GM23338 (cell line): Measurements from ENCODE around the gene SPON2. TPM values are rescaled to one million over a fixed set of nuclear protein-coding genes. Genes with fewer than 3 reads are reported as not detected.

Source experiments
- ATAC-seq: fragments of 200-7000 bp; cut with Tn5 transposase; 3 replicates; pipeline ENCODE4 v1.9.1; 2020
- DNase-seq: peaks from one replicate; pipeline ENCODE4 v3.0.0-alpha.2; 2015; ENCODE audit warnings: low spot score
- H2AFZ ChIP-seq: fragments of 200-600 bp; sonication (generic); 2 replicates; pipeline ENCODE4 v1.8.0; 2016; ENCODE audit warnings: antibody characterized with exemption, mild to moderate bottlenecking, moderate library complexity
- H3F3A ChIP-seq: fragments of 200-600 bp; sonication (generic); replicated peaks from 2 replicates; pipeline ENCODE4 v1.8.0; 2017; ENCODE audit warnings: antibody characterized with exemption, mixed run types, low read depth
- H3K27ac ChIP-seq: fragments of 200-600 bp; sonication (generic); 2 replicates; pipeline ENCODE4 v1.6.1; 2016; ENCODE audit warnings: low read depth
- H3K27me3 ChIP-seq: fragments of 200-600 bp; sonication (generic); 2 replicates; pipeline ENCODE4 v1.8.0; 2016; ENCODE audit warnings: mild to moderate bottlenecking, mixed run types, moderate library complexity; ENCODE audit not compliant: insufficient read depth
- H3K36me3 ChIP-seq: fragments of 200-600 bp; sonication (generic); 2 replicates; pipeline ENCODE4 v1.8.0; 2016; ENCODE audit warnings: mild to moderate bottlenecking; ENCODE audit not compliant: insufficient read depth
- H3K4me1 ChIP-seq: fragments of 200-600 bp; sonication (generic); 2 replicates; pipeline ENCODE4 v1.8.0; 2016; ENCODE audit warnings: mild to moderate bottlenecking, moderate library complexity; ENCODE audit not compliant: insufficient read depth
- H3K4me2 ChIP-seq: fragments of 200-600 bp; sonication (generic); 2 replicates; pipeline ENCODE4 v1.7.1; 2017; ENCODE audit warnings: mixed run types
- H3K4me3 ChIP-seq: fragments of 200-600 bp; sonication (generic); 2 replicates; pipeline ENCODE4 v1.6.1; 2016; ENCODE audit warnings: mixed run types
- H3K79me2 ChIP-seq: fragments of 200-600 bp; sonication (generic); replicated peaks from 2 replicates; pipeline ENCODE4 v1.8.0; 2017; ENCODE audit warnings: mild to moderate bottlenecking; ENCODE audit not compliant: insufficient read depth
- H3K9me2 ChIP-seq: fragments of 200-600 bp; sonication (generic); 2 replicates; pipeline ENCODE4 v1.8.0; 2017; ENCODE audit not compliant: insufficient read depth
- H4K20me1 ChIP-seq: fragments of 200-600 bp; sonication (generic); replicated peaks from 2 replicates; pipeline ENCODE4 v1.8.0; 2017; ENCODE audit warnings: mild to moderate bottlenecking; ENCODE audit not compliant: insufficient read depth
- H3K27ac Mint-ChIP-seq: 2 replicates; pipeline ENCODE4 v1.8.0; 2020; ENCODE audit warnings: inconsistent platforms, mild to moderate bottlenecking, moderate library complexity, mixed read lengths
- H3K27me3 Mint-ChIP-seq: 3 replicates; pipeline ENCODE4 v1.8.0; 2022; ENCODE audit warnings: low read depth, mild to moderate bottlenecking, moderate library complexity, mixed read lengths, inconsistent platforms; ENCODE audit not compliant: insufficient read depth, poor library complexity
- H3K36me3 Mint-ChIP-seq: 3 replicates; pipeline ENCODE4 v1.8.0; 2021; ENCODE audit warnings: low read depth, mild to moderate bottlenecking, inconsistent platforms, moderate library complexity, mixed read lengths
- H3K4me1 Mint-ChIP-seq: 3 replicates; pipeline ENCODE4 v1.8.0; 2020; ENCODE audit warnings: mild to moderate bottlenecking, inconsistent platforms, mixed read lengths
- H3K4me3 Mint-ChIP-seq: 3 replicates; pipeline ENCODE4 v1.8.0; 2021; ENCODE audit warnings: moderate library complexity, mild to moderate bottlenecking, inconsistent platforms, mixed read lengths
- H3K9me3 Mint-ChIP-seq: 3 replicates; pipeline ENCODE4 v1.8.0; 2020; ENCODE audit warnings: moderate library complexity, mild to moderate bottlenecking, inconsistent platforms, mixed read lengths
- CREB1 ChIP-seq: fragments of 250-450 bp; sonication (Bioruptor Pico); IDR thresholded peaks from 2 replicates; pipeline ENCODE4 v1.5.0; 2020; ENCODE audit warnings: low read depth, mild to moderate bottlenecking, moderate library complexity
- EZH2 ChIP-seq: fragments of 200-600 bp; sonication (generic); IDR thresholded peaks from one replicate; pipeline ENCODE4 v1.8.0; 2017; ENCODE audit warnings: antibody characterized with exemption, mild to moderate bottlenecking, low read depth; ENCODE audit not compliant: unreplicated experiment
- EZH2phosphoT487 ChIP-seq: fragments of 200-600 bp; sonication (generic); IDR thresholded peaks from one replicate; pipeline ENCODE4 v1.8.1; 2018; ENCODE audit warnings: antibody characterized with exemption; ENCODE audit not compliant: unreplicated experiment
- JUNB ChIP-seq: IDR thresholded peaks from one replicate; pipeline ENCODE4 v1.6.1; 2016; ENCODE audit warnings: antibody characterized with exemption; ENCODE audit not compliant: unreplicated experiment
- NANOG ChIP-seq: IDR thresholded peaks from 2 replicates; pipeline ENCODE4 v1.6.1; 2016; ENCODE audit warnings: antibody characterized with exemption, borderline replicate concordance
- POLR2AphosphoS5 ChIP-seq: IDR thresholded peaks from 2 replicates; pipeline ENCODE4 v1.6.1; 2016; ENCODE audit warnings: antibody characterized with exemption, low read depth
- STAT1 ChIP-seq: IDR thresholded peaks from one replicate; pipeline ENCODE4 v1.6.1; 2016; ENCODE audit warnings: antibody characterized with exemption; ENCODE audit not compliant: unreplicated experiment
- ZNF114 ChIP-seq: fragments of 250-450 bp; sonication (Bioruptor Pico); IDR thresholded peaks from 2 replicates; pipeline ENCODE4 v1.5.0; 2020; ENCODE audit warnings: mild to moderate bottlenecking, moderate library complexity
- ZNF331 ChIP-seq: fragments of 250-450 bp; sonication (Bioruptor Pico); IDR thresholded peaks from 2 replicates; pipeline ENCODE4 v1.5.0; 2020; ENCODE audit warnings: low read depth, mild to moderate bottlenecking, moderate library complexity
- polyA plus RNA-seq: library from polyadenylated mRNA; unstranded; fragments of >200 nt; fragmentation: Nextera tagmentation; extraction: Ambion mirVana; gene quantifications from 2 replicates; pipeline ENCODE4 v1.2.1, GENCODE V29; 2016
- total RNA-seq: library from RNA; depleted of rRNA; stranded (reverse); fragments of >200 nt; shearing (Covaris generic); gene quantifications from 2 replicates; pipeline ENCODE4 v1.2.3, GENCODE V29; 2014
- TF ChIP-seq, protein P1 (sequence below): IDR thresholded peaks from 2 replicates; pipeline ENCODE4 v1.6.1; 2016; ENCODE audit warnings: antibody characterized with exemption
- TF ChIP-seq, protein P2 (sequence below), 2 experiments: fragments of 200-600 bp in 1 of 2; sonication (generic) in 1 of 2; conservative IDR thresholded peaks; 2 replicates each; pipeline versions ENCODE4 v1.5.1 to v1.6.1; 2016 to 2017; ENCODE audit warnings: antibody characterized with exemption in 2 of 2, low read depth in 2 of 2, mild to moderate bottlenecking in 2 of 2, moderate library complexity in 1 of 2
- TF ChIP-seq, protein P3 (sequence below): fragments of 250-450 bp; sonication (Bioruptor Pico); IDR thresholded peaks from 2 replicates; pipeline ENCODE4 v1.5.0; 2020; ENCODE audit warnings: mild to moderate bottlenecking, moderate library complexity
- TF ChIP-seq, protein P4 (sequence below): IDR thresholded peaks from one replicate; pipeline ENCODE4 v1.6.1; 2018; ENCODE audit warnings: antibody characterized with exemption; ENCODE audit not compliant: unreplicated experiment

Gene SPON2
- total and polyA plus RNA-seq, 2 experiments from 2014 or later = 2.1 to 2.4 TPM

DNA sequence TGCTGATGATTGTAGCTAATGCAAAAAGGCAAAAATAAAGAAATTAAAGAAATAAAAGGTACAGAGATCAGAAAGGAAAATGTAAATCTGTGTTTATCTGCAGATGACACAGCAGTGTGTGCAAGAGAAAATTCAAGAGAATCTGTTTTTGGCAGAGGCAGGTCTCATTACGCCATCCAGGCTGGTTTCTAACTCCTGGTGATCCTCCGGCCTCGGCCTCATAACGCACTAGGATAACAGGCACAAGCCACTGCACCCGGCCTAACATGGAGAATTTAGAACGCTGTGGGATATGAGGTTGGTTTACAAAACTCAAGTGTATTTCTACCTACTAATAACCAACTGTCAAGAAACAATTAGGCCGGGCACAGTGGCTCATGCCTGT is 47.2 kb upstream of the SPON2 start:
- Mint-ChIP-seq H3K4me1 (no peaks in the 10 kb centered on the region; the same call in 2 of the 3 replicates), H3K27me3 (peaks cover 10% of the 10 kb centered on the region), H3K27ac (no peak overlapping the region), H3K4me3 (no peak overlapping the region), H3K9me3 (no peaks in the 10 kb centered on the region), H3K36me3 (peaks cover 42% of the 10 kb centered on the region)
- no peak for ATAC-seq
- Histone ChIP-seq H4K20me1 (peaks cover 8% of the 10 kb centered on the region; the same call in 1 of the 2 replicates), H3K9me2 (no peaks in the 10 kb centered on the region), H3F3A (no peaks in the 10 kb centered on the region), H3K4me3 (no peak overlapping the region), H3K27me3 (no peaks in the 10 kb centered on the region), H3K36me3 (peaks cover 6% of the 10 kb centered on the region), H3K4me2 (no peak overlapping the region), H3K27ac (no peak overlapping the region), H3K79me2 (no peaks in the 10 kb centered on the region; the same call in 1 of the 2 replicates), H3K4me1 (no peaks in the 10 kb centered on the region), H2AFZ (no peak overlapping the region)
- DNase-seq = no peak
- TF ChIP-seq JUNB (no peak), EZH2 (no peak), ZNF331 (CRISPR knock-in tag) (no peak), ZNF114 (CRISPR knock-in tag) (no peak), CREB1 (CRISPR knock-in tag) (no peak), EZH2phosphoT487 (no peak), STAT1 (no peak), NANOG (no peak), POLR2AphosphoS5 (no peak)
- TF ChIP-seq, protein P1, sequence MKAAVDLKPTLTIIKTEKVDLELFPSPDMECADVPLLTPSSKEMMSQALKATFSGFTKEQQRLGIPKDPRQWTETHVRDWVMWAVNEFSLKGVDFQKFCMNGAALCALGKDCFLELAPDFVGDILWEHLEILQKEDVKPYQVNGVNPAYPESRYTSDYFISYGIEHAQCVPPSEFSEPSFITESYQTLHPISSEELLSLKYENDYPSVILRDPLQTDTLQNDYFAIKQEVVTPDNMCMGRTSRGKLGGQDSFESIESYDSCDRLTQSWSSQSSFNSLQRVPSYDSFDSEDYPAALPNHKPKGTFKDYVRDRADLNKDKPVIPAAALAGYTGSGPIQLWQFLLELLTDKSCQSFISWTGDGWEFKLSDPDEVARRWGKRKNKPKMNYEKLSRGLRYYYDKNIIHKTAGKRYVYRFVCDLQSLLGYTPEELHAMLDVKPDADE = no peak
- TF ChIP-seq, protein P2, sequence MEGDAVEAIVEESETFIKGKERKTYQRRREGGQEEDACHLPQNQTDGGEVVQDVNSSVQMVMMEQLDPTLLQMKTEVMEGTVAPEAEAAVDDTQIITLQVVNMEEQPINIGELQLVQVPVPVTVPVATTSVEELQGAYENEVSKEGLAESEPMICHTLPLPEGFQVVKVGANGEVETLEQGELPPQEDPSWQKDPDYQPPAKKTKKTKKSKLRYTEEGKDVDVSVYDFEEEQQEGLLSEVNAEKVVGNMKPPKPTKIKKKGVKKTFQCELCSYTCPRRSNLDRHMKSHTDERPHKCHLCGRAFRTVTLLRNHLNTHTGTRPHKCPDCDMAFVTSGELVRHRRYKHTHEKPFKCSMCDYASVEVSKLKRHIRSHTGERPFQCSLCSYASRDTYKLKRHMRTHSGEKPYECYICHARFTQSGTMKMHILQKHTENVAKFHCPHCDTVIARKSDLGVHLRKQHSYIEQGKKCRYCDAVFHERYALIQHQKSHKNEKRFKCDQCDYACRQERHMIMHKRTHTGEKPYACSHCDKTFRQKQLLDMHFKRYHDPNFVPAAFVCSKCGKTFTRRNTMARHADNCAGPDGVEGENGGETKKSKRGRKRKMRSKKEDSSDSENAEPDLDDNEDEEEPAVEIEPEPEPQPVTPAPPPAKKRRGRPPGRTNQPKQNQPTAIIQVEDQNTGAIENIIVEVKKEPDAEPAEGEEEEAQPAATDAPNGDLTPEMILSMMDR (conservative IDR thresholded peaks at IDR 0.05; ENCODE audit: low read depth in 2 of 2) = no peak
- TF ChIP-seq, protein P3, sequence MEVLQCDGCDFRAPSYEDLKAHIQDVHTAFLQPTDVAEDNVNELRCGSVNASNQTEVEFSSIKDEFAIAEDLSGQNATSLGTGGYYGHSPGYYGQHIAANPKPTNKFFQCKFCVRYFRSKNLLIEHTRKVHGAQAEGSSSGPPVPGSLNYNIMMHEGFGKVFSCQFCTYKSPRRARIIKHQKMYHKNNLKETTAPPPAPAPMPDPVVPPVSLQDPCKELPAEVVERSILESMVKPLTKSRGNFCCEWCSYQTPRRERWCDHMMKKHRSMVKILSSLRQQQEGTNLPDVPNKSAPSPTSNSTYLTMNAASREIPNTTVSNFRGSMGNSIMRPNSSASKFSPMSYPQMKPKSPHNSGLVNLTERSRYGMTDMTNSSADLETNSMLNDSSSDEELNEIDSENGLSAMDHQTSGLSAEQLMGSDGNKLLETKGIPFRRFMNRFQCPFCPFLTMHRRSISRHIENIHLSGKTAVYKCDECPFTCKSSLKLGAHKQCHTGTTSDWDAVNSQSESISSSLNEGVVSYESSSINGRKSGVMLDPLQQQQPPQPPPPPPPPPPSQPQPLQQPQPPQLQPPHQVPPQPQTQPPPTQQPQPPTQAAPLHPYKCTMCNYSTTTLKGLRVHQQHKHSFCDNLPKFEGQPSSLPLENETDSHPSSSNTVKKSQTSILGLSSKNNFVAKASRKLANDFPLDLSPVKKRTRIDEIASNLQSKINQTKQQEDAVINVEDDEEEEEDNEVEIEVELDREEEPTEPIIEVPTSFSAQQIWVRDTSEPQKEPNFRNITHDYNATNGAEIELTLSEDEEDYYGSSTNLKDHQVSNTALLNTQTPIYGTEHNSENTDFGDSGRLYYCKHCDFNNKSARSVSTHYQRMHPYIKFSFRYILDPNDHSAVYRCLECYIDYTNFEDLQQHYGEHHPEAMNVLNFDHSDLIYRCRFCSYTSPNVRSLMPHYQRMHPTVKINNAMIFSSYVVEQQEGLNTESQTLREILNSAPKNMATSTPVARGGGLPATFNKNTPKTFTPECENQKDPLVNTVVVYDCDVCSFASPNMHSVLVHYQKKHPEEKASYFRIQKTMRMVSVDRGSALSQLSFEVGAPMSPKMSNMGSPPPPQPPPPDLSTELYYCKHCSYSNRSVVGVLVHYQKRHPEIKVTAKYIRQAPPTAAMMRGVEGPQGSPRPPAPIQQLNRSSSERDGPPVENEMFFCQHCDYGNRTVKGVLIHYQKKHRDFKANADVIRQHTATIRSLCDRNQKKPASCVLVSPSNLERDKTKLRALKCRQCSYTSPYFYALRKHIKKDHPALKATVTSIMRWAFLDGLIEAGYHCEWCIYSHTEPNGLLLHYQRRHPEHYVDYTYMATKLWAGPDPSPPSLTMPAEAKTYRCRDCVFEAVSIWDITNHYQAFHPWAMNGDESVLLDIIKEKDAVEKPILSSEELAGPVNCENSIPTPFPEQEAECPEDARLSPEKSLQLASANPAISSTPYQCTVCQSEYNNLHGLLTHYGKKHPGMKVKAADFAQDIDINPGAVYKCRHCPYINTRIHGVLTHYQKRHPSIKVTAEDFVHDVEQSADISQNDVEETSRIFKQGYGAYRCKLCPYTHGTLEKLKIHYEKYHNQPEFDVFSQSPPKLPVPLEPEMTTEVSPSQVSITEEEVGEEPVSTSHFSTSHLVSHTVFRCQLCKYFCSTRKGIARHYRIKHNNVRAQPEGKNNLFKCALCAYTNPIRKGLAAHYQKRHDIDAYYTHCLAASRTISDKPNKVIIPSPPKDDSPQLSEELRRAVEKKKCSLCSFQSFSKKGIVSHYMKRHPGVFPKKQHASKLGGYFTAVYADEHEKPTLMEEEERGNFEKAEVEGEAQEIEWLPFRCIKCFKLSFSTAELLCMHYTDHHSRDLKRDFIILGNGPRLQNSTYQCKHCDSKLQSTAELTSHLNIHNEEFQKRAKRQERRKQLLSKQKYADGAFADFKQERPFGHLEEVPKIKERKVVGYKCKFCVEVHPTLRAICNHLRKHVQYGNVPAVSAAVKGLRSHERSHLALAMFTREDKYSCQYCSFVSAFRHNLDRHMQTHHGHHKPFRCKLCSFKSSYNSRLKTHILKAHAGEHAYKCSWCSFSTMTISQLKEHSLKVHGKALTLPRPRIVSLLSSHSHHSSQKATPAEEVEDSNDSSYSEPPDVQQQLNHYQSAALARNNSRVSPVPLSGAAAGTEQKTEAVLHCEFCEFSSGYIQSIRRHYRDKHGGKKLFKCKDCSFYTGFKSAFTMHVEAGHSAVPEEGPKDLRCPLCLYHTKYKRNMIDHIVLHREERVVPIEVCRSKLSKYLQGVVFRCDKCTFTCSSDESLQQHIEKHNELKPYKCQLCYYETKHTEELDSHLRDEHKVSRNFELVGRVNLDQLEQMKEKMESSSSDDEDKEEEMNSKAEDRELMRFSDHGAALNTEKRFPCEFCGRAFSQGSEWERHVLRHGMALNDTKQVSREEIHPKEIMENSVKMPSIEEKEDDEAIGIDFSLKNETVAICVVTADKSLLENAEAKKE = no peak
- TF ChIP-seq, protein P4, sequence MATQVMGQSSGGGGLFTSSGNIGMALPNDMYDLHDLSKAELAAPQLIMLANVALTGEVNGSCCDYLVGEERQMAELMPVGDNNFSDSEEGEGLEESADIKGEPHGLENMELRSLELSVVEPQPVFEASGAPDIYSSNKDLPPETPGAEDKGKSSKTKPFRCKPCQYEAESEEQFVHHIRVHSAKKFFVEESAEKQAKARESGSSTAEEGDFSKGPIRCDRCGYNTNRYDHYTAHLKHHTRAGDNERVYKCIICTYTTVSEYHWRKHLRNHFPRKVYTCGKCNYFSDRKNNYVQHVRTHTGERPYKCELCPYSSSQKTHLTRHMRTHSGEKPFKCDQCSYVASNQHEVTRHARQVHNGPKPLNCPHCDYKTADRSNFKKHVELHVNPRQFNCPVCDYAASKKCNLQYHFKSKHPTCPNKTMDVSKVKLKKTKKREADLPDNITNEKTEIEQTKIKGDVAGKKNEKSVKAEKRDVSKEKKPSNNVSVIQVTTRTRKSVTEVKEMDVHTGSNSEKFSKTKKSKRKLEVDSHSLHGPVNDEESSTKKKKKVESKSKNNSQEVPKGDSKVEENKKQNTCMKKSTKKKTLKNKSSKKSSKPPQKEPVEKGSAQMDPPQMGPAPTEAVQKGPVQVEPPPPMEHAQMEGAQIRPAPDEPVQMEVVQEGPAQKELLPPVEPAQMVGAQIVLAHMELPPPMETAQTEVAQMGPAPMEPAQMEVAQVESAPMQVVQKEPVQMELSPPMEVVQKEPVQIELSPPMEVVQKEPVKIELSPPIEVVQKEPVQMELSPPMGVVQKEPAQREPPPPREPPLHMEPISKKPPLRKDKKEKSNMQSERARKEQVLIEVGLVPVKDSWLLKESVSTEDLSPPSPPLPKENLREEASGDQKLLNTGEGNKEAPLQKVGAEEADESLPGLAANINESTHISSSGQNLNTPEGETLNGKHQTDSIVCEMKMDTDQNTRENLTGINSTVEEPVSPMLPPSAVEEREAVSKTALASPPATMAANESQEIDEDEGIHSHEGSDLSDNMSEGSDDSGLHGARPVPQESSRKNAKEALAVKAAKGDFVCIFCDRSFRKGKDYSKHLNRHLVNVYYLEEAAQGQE = no peak
